Mesothelial cell of epicardium (in vitro differentiated cells): ENCODE measurements around the gene BCAS1. TPM values are rescaled to one million over a fixed set of nuclear protein-coding genes. Genes with fewer than 3 reads are reported as not detected.
"Not testable (repeated sequence)": the region's sequence is repeated elsewhere in the genome, so short reads cannot be mapped to it uniquely, and the experiment has no call there.

Source experiments
- DNase-seq, 2 experiments: peaks; one replicate each; pipeline ENCODE4 v3.0.0; 2021; ENCODE audit warnings: low spot score in 2 of 2; ENCODE audit not compliant: unreplicated experiment in 2 of 2
- H3K27ac Mint-ChIP-seq: 2 replicates; pipeline ENCODE4 v1.8.0; 2021; ENCODE audit warnings: mixed read lengths
- H3K27me3 Mint-ChIP-seq: 2 replicates; pipeline ENCODE4 v1.8.0; 2021; ENCODE audit warnings: low read depth, mixed read lengths
- H3K36me3 Mint-ChIP-seq: 2 replicates; pipeline ENCODE4 v1.8.0; 2021; ENCODE audit warnings: mixed read lengths
- H3K4me1 Mint-ChIP-seq: 2 replicates; pipeline ENCODE4 v1.8.0; 2021; ENCODE audit warnings: mixed read lengths
- H3K4me3 Mint-ChIP-seq: 2 replicates; pipeline ENCODE4 v1.8.0; 2021; ENCODE audit warnings: mild to moderate bottlenecking, moderate library complexity, mixed read lengths
- H3K9me3 Mint-ChIP-seq: 2 replicates; pipeline ENCODE4 v1.8.0; 2021; ENCODE audit warnings: mixed read lengths
- CTCF ChIP-seq: fragments of 200-600 bp; sonication (generic); IDR thresholded peaks from one replicate; pipeline ENCODE4 v1.5.0; 2021; ENCODE audit warnings: antibody characterized with exemption; ENCODE audit not compliant: unreplicated experiment
- total RNA-seq: library from RNA; stranded (reverse); gene quantifications from 3 replicates; pipeline ENCODE4 v1.2.1, GENCODE V29; 2021

The BCAS1 gene
- total RNA-seq, 1 donor from 2014 or later = 0.20 TPM

GRCh38 chr20:54013471-54013870 is 56.9 kb downstream of the BCAS1 start:
- Mint-ChIP-seq H3K27ac (no peak overlapping the region), H3K27me3 (peaks cover 27% of the 10 kb centered on the region), H3K4me3 (no peak overlapping the region), H3K4me1 (peaks cover 7% of the 10 kb centered on the region), H3K36me3 (no peaks in the 10 kb centered on the region), H3K9me3 (no peaks in the 10 kb centered on the region)
- DNase-seq = no peak
- TF ChIP-seq CTCF = no peak

DNA sequence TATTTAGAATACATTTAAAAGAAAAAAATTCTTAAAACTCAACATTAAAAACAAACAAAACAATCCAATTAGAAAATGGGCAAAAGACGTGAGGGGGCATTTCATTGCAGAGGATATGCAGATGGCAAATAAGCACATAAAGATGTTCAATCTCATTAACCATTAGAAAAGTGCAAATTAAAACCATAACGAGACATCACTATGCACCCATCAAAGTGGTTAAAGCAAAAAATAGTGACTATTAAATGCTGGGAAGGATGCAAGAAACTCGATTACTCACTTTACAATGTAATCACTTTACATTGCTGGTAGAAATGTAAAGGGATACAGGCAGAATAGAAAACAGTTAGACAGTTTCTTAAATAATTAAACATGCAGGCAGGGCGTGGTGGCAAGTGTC is 59.0 kb downstream of the BCAS1 start:
- Mint-ChIP-seq H3K4me1 (peaks cover 7% of the 10 kb centered on the region), H3K36me3 (no peaks in the 10 kb centered on the region), H3K4me3 (no peak overlapping the region), H3K9me3 (no peaks in the 10 kb centered on the region), H3K27me3 (peaks cover 35% of the 10 kb centered on the region), H3K27ac (no peak overlapping the region)
- no peak for DNase-seq
- no peak for TF ChIP-seq CTCF

GRCh38 chr20:54006216-54006615 is 64.2 kb downstream of the BCAS1 start:
- not testable (repeated sequence) for DNase-seq, H3K27ac Mint-ChIP-seq, H3K4me3 Mint-ChIP-seq, H3K36me3 Mint-ChIP-seq, H3K4me1 Mint-ChIP-seq
- Mint-ChIP-seq H3K27me3 (peaks cover 51% of the 10 kb centered on the region), H3K9me3 (peaks cover 16% of the 10 kb centered on the region)

GRCh38 chr20:54005524-54005923 is 64.9 kb downstream of the BCAS1 start:
- no peak overlapping the region for H3K27ac Mint-ChIP-seq
- no peak overlapping the region for H3K4me3 Mint-ChIP-seq
- H3K4me1 Mint-ChIP-seq = no peaks in the 10 kb centered on the region
- peaks cover 49% of the 10 kb centered on the region for H3K27me3 Mint-ChIP-seq
- DNase-seq = no peak
- H3K9me3 Mint-ChIP-seq = peaks cover 23% of the 10 kb centered on the region
- TF ChIP-seq CTCF = no peak
- H3K36me3 Mint-ChIP-seq = no peaks in the 10 kb centered on the region

DNA sequence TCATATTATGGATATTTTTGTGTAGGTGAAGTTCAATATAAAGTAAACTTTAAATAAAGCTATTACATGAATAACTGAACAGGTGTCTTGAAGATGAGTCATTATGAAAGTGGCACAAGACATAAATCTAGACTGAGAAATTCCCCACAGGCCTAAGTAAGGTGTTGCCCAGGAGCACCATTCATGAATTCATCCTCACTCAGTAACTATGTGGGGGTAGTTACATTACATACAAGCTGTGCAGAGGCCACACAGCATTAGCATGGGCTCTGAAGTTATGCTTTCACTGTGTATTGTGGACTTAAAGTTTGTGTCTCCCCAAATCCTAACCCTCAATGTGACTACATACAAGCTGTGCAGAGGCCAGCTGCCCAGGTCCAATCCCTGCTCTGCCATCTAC is 65.9 kb downstream of the BCAS1 start:
- peaks cover 27% of the 10 kb centered on the region for H3K9me3 Mint-ChIP-seq
- H3K36me3 Mint-ChIP-seq = no peaks in the 10 kb centered on the region
- H3K4me1 Mint-ChIP-seq = no peaks in the 10 kb centered on the region

GRCh38 chr20:54002741-54003140 is 67.7 kb downstream of the BCAS1 start:
- no peaks in the 10 kb centered on the region for H3K36me3 Mint-ChIP-seq
- TF ChIP-seq CTCF = no peak
- no peak for DNase-seq
- H3K4me3 Mint-ChIP-seq = no peak overlapping the region
- H3K27ac Mint-ChIP-seq = no peak overlapping the region
- H3K9me3 Mint-ChIP-seq = peaks cover 27% of the 10 kb centered on the region
- no peaks in the 10 kb centered on the region for H3K4me1 Mint-ChIP-seq
- peaks cover 30% of the 10 kb centered on the region for H3K27me3 Mint-ChIP-seq

More for the DNA sequence above, 65.9 kb downstream of the BCAS1 start:
- Mint-ChIP-seq H3K27me3 (peaks cover 40% of the 10 kb centered on the region), H3K27ac (no peak overlapping the region), H3K4me3 (no peak overlapping the region)
- TF ChIP-seq CTCF = no peak
- DNase-seq = no peak
